ENCODE data around the gene ZFHX2.
"Not testable (repeated sequence)": the region's sequence is repeated elsewhere in the genome, so short reads cannot be mapped to it uniquely, and the experiment has no call there.

ZFHX2 gene

DNA sequence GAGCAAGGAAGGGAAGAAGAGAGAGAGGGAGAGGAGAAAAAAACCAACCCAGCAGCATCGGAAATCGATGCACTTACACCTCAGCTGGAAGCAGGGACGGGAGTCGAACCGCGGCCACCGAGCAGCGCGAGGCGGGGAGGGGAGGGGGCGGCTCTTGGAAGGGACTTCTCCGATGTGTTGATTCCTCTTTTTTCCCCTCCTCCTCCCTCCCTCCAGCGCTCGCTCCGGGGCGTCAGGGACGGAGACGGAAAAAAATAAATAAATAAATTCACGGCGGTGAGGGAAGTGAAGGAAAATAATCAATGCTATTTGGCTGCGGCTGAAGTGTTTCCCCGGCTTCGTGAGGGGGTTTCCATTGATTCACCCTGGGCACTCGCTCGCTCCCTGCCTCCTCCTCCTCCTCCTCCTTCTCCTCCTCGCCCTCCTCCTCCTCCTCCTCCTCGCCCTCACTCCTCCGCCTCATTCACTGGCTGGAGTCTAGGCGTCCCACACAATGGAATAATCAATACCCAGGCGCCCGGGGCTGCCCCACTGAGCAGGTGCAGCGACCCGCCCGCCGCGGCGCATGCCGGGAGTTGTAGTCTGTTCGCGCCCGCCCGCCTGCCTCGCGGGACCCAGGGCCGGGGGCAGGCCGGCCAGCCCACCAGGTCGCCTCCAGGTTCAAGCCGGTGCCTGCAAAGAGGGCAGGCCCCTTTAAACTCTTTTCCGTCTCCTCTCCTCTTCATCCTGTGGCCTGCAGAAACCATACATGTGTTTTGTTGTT, at the start of gene ZFHX2:
Gene ZFHX2 (minus strand): TSS at position 500 of the 763 bp plus-strand sequence. CDS start 16,440 bp downstream, outside the sequence.
- DNase-seq, result peak; percentile 81

DNA sequence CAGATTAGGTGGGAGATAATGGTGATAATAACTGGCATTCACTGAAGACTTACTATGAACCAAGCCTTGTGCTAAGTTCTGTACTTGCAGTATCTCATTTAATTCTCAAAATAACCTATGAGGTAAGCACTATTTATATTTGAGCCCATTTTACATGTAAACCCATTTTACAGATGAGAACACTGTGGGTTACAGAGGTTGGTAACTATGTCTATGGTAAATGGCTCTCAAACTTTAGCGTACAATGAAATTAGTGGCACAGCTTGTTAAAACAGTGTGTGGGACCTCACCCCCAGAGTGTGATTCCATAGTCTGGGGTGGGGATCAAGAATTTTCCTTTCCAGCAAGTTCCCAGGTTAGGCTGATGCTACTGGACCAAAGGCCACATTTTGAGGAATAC, 49.2 kb upstream of the ZFHX2 start:
- DNase-seq, result no peak

DNA sequence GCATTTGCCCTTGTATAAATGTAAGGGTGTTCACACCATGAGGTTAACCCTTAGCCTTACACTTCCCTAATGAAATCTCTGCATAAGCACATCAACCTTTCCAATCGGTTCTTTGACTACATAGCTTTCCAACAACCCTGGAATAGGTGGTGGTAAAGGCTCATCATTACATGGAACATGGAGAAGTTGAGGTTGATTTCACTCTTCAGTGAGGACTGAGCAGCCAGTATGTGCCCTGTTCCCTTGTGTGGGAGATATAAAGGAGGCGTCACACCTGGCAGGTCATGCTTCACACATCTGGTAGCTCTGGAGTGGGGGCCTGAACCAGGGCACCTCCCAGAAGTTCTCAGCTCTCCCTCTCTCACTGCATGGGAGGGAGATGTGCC, 48.8 kb upstream of the ZFHX2 start:
- DNase-seq, result no peak

DNA sequence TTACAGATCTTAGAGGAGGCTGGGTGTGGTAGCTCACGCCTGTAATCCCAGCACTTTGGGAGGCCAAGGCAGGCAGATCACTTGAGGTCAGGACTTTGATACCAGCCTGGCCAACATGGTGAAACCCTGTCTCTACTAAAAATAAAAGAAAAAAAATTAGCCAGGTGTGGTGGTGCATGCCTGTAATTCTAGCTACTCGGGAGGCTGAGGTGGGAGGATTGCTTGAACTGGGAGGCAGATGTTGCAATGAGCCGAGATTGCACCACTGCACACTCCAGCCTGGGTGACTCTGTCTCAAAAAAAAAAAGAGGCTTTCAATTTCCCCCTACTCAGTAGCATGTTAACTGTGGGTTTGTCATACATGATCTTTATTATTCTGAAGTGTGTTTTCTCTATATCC, 42.6 kb upstream of the ZFHX2 start:
- DNase-seq, result not testable (repeated sequence)

DNA sequence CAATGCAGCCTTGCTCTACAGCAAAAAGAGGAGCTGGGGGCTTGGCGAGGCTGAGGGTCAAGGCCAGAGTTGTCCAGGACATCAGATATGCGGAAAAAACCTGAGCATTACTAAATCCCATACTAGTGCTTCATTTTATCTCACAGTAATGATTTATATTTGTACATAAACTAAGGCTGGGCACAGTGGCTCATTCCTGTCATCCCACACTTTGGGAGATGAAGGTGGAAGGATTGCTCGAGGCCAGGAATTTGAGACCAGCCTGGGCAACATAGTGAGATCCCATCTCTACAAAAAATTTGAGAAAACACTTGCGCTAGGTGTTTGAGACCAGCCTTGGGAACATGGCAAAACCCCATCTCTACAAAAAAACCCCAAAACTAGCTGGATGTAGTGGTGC, 38.6 kb upstream of the ZFHX2 start:
- no peak for DNase-seq

DNA sequence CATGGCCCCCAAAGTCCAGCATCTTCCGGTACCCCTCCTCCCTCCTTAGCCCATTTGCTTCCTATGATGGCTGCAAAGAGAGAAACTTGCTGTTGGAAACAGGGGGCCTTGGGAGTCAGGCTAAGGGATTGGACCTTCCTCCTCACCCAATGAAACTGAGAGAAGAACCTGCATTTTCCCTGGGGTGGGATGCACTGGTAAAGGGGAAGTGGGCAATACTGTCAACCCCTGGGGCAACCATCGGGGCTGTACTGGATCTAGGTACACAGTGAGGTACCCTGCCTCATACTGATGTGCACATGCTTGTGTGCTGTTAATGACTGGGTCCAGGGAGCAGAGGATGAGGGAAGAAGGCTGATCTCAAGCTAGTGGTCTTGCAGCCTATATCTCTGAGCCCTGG, 38.0 kb upstream of the ZFHX2 start:
- no peak for DNase-seq

DNA sequence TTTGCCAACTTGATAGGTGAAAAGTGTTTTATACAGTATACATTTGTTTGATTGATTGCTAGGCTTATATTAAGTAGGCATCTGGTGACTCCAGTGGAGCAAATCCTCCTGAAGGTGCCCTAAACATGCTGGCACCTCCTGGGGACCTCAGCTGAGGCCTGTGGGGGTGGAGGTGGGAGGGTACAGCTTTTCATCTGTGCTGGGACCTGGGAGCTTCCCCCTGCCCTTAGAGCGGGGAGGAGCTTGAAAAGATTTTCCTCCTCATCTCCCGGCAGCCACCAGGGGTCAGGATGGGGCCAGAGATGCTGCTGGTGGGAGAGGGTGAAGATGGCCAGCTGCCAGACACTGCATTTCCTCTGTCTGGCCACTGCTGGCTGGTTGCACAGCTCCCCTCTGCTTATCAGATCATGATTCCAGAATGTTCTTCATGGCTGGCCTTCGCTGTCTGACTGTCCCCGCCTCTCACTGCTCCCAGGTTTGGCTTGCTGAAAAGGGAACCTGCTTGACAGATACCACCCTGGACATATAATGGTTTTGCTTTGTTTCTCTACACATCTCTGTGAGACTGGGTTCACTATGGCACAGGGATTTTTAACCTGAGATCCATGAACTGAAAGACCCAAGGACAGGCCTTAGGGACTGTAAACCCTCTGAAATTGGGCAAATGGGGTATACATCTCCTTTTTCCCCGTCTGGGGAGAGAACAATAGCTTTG, 37.5 kb upstream of the ZFHX2 start:
- DNase-seq, result peak; percentile 90

DNA sequence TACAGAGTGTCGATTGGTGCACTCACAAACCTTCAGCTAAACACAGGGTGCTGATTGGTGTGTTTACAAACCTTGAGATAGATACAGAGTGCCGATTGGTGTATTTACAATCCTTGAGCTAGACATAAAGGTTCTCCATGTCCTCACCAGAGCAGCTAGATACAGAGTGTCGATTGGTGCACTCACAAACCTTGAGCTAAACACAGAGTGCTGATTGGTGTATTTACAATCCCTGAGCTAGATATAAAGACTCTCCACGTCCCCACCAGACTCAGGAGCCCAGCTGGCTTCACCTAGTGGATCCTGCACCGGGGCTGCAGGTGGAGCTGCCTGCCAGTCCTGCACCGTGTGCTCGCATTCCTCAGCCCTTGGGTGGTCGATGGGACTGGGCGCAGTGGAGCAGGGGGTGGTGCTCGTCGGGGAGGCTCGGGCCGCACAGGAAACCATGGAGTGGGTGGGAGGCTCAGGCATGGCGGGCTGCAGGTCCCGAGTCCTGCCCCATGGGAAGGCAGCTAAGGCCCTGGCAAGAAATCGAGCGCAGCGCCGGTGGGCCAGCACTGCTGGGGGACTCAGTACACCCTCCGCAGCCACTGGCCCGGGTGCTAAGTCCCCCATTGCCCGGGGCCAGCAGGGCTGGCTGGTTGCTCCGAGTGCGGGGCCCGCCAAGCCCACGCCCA, 33.1 kb upstream of the ZFHX2 start:
- not testable (repeated sequence) for DNase-seq

DNA sequence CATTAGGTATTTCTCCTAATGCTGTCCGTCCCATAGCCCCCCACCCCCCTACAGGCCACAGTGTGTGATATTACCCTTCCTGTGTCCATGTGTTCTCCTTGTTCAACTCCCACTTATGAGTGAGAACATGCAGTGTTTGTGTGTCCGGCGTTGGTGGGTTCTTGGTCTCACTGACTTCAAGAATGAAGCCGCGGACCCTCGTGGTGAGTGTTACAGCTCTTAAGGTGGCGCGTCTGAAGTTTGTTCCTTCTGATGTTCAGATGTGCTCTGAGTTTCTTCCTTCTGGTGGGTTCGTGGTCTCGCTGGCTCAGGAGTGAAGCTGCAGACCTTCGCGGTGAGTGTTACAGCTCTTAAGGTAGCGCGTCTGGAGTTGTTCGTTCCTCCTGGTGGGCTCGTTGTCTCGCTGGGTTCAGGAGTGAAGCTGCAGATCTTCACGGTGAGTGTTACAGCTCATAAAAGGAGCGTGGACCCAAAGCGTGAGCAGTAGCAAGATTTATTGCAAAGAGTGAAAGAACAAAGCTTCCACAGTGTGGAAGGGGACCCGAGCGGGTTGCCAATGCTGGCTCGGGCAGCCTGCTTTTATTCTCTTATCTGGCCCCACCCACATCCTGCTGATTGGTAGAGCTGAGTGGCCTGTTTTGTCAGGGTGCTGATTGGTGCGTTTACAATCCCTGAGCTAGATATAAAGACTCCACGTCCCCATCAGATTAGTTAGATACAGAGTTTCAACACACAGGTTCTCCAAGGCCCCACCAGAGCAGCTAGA, 32.4 kb upstream of the ZFHX2 start:
- not testable (repeated sequence) for DNase-seq

DNA sequence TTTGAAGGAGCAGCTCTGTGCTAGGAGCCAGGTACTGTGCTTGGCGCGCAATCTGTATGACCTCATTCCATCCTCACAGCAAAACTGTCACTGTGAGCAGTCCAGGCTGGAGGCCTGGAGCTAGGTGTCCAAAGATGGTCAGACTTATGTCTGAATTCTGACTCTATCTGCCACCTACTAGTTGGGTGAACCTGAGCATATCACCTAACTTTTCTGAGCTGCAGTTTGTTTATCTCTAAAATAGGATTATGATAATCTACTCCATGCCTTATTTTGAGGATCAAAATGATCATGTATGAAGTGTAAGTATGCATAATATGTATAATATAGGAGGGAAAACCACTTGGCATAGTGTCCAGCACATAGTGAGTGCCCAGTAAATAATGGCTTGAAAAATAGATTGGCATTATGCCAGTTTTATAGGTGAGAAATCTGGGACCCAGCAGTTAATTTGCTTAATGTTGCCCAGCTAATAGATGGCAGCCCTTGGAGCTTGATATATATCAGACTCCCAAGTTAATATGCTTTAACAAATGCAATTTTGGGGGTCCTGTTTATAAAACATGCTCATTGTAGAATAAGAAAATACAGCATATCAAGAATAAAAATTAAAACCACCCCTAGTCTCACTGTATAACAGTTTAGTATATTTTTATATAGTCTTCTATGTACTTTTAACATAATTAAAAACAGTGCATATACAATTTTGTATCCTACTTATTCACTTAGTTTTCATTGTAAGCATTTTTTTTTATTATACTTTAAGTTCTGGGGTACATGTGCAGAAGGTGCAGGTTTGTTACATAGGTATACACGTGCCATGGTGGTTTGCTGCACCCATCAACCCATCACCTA, 31.6 kb upstream of the ZFHX2 start:
- no peak for DNase-seq

DNA sequence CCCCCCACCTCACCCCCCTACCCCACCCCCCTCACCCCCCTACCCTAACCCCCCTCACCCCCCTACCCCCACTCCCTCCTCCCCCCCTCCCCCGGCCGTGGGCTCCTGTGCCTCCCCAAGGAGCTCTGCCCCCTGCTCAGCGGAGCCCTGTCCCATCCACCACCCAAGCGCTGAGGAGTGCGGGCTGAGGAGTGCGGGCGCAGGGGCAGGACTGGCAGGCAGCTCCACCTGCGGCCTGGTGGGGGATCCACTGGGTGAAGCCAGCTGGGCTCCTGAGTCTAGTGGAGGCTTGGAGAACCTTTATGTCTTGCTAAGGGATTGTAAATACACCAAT, 29.4 kb upstream of the ZFHX2 start:
- no peak for DNase-seq

DNA sequence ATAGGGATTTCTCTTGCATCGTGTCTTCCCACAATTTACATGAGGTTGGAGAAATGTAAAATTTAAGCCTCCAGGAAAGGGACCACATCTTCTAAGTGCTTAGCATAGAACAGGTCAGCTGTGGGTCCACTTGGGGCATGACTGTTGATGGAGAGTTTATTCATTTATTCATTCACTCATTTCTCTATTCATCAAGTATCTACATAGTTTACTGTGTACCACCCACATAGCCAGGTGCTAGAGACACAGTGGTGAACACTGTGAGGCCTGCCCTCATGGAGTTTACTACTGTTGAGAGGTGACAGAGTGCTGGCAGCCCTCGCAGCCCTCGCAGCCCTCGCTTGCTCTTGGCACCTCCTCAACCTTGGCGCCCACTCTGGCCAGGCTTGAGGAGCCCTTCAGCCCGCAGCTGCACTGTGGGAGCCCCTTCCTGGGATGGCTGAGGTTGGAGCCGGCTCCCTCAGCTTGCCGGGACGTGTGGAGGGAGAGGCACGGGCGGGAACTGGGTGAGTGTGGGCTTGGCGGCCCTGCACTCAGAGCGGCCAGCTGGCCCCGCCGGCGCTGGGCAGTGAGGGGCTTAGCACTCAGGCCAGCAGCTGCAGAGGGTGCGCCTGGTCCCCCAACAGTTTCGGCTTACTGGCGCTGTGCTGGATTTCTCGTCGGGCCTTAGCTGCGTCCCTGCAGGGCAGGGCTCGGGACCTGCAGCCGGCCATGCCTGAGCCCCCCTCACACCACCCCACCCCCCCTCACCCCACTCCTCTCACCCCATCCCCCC, 28.8 kb upstream of the ZFHX2 start:
- DNase-seq, result no peak

DNA sequence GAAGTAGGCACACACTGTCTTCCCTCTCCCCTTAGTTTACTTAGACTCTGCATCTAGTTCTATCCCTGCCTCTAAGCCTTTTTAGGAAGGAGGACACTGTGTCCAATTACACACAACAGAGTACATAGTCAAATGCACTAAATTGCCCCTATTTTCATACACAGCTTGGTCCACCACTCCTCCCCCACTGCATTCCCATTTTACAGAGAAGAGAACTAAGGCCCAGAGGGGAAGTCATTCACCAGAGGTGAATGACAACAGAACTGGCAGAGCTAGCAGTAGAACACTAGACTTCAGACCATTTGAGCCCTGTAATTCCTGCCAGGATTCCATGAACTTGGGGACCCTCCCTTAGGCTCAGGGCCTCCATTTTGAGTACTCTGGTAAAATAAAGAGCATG, 28.2 kb upstream of the ZFHX2 start:
- DNase-seq, result no peak

DNA sequence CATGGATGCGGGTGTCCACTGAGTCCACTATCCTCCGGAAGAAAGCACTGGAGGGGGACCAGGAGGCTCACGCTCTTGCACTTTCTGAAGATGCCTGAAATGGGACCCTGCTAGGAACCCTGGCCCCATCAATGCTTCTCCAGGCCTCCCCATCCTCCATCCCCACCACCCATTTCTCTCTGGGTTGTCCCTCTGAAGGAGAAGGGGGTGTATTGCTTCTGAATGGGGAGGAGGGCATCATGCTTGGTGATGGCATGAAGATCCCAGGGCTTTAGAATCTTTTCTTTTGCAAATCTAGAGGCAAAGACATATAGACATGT, 27.7 kb upstream of the ZFHX2 start:
- no peak for DNase-seq

DNA sequence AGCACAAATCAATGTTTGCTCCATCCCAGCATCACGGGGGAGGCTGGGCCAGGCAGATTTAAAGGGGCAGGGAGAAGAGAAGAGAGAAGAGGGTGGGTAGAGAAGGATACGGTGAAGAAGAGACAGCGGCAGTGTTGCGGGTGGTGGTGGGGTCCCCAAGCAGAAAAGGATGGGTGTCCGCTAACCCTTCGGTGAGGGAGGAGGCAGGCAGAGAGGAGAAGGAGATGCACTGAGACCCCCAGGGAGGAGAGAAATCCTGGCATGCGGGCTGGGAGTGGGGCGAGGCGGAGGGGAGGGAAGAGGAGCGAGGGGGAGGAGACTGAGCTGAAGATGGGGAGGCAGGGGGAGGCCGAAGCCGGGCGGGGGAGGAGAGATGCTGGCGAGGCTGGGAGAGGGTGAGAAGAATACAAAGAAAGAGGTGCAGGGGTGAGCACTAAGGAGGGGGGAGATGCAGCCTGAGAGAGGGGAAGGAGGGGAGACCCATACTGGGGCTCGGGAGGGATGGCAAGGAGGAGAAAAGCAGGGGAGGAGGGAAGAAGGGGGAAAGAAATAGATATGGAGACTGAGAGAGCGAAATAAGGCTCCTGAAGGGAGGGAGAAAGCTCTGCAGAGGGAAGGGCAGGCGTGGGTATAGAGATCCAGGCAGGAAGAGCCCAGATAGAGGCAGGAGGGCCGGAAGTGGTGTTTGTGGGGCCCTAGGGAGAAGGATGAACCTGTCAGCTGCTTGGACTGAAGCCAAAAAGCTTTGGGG, 27.2 kb upstream of the ZFHX2 start, which contains the start of gene JPH4:
Gene JPH4 (minus strand): TSS at position 231 of the 751 bp plus-strand sequence. CDS start 1,337 bp downstream, outside the sequence.
- peak; percentile 36 for DNase-seq

DNA sequence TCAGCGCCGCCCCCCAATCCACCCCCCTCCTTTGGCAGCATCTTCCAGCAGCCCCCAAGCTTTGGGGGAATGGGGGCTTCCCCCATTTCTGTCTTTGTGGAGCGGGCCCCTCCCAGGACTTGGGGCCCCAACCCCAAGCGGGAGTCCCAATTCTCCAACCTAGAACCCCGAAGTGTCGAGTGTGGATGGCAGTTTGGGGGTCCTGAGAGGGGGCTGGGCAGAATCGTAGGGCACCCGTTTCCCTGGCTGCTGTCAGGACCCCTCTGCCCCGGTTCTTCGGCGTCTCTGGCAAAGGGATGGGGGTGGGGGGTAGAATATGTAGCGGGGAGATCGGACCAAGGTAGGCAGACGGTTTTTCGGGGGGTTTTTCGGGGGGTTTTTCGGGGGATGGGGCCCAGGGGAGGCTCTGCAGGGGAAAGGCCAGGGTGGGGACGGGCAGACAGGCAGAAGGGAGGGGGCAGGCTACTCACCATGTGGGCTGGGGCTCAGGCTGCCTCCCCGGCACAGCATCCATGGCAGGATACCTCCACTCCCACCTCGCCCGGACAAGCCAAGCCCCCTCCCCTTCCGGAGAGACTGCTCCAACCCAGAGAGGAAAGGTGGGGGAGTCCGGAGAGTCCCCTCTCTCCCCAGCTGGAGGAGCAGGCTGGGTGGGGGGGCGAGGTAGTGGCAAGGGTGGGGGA, 26.3 kb upstream of the ZFHX2 start:
- DNase-seq, result no peak

DNA sequence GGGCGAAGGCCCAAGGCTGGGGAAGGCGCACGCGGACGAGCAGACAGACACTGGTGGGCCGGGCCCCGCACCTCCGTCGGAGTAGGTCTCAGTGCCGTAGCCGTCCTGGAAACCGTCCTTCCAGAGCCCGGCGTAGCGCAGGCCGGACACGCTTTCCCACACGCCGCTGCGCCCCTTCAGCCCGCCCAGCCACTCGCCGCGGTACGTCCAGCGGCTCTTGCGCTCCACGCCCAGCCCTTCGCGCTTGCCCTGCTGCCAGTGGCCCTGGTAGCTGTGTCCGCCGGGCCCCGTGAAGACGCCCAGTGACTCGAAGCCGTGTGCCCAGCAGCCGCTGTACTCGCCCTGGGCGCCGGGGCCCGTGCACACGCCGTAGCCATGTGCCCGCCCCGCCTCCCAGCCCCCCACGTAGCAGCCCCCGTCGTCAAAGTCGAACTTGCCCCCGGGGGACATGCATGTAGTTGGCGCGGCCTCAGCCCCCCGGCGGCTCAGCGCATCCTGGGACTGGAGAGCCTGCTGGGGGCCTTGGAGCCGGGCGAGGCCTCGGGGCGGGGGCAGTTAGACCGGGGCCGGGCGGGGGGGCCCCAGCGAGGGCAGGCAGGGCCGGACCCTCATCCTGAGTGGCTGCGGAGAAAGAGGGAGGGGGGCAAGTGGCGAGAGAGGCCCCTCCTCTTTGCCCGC, 25.6 kb upstream of the ZFHX2 start:
- no peak for DNase-seq

DNA sequence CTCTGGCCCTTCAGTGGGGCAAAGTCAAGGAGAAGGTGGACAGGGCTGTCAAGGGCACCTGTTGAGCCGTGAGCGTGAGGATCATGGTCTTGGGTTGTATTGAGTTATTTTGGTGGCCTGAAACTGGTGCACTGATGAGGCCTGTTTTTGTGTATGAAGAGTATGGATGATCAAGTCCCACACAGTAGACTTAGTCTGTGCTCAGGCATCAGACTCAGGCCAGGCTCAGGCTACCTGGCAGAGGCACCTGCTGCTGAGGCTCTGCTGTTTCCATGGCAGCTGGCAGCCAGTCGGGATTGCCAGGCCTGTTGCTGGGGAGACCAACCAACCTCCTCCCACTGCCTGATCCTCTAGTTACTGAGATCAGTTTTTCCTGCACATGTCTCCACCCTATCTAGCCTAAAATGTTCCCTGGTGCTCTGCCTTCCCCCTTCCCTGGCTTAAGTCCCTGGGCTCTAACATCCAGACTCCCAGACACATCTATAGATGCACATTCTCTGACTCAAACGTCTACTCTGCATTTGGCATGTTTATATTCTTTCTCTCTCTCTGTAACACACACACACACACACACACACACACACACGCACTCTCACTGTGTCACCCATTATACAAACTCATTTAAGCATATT, 21.9 kb upstream of the ZFHX2 start:
- DNase-seq, result no peak

DNA sequence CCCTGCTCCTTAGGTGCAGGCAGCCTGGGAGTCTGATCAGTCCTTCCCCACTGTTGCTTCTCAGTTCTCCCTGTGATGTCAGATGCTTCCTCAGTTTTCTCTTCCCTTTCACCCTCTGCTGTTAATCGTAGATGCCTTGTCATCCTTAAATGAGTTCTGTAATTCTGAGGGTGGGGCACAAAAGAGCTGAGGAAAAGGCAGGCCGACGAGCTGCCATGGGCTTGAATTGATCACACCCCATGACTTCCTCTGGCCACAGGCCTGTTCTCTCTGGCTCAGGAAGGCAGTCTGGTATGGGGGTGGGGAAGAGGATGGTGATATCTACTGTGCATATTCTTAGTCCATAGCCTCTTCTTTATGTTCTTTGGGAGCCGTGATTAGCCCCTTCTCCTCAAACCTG, 21.3 kb upstream of the ZFHX2 start:
- DNase-seq, result no peak
